Liver (tissue), 9 donors: ENCODE measurements around the gene USP43. TPM values are rescaled to one million over a fixed set of nuclear protein-coding genes. Genes with fewer than 3 reads are reported as not detected.

Experiments
- DNase-seq: peaks from one replicate; pipeline ENCODE4 v3.0.0-alpha.2; 2017; ENCODE audit warnings: low spot score
- H3K27ac ChIP-seq, 2 donors: one replicate each; pipeline ENCODE4 v1.7.0; 2013; ENCODE audit warnings: inconsistent platforms in 2 of 2, low read length in 2 of 2, control low read depth in 1 of 2, low read depth in 1 of 2, mild to moderate bottlenecking in 1 of 2
- H3K27me3 ChIP-seq, 4 donors: one replicate each; pipeline versions ENCODE4 v1.6.1 to v1.7.0; 2013; ENCODE audit warnings: low read length in 3 of 4, inconsistent platforms in 1 of 4, mild to moderate bottlenecking in 1 of 4, moderate library complexity in 1 of 4; ENCODE audit not compliant: control insufficient read depth in 4 of 4, insufficient read depth in 4 of 4
- H3K36me3 ChIP-seq, 4 donors: one replicate each; pipeline versions ENCODE4 v1.6.1 to v1.7.0; 2013; ENCODE audit warnings: low read length in 3 of 4, mild to moderate bottlenecking in 3 of 4, low read depth in 1 of 4, moderate library complexity in 1 of 4; ENCODE audit not compliant: control insufficient read depth in 4 of 4, insufficient read depth in 3 of 4
- H3K4me1 ChIP-seq, 4 donors: one replicate each; pipeline versions ENCODE4 v1.6.1 to v1.7.0; 2013; ENCODE audit warnings: low read length in 3 of 4, mild to moderate bottlenecking in 3 of 4, moderate library complexity in 1 of 4; ENCODE audit not compliant: control insufficient read depth in 4 of 4, insufficient read depth in 4 of 4
- H3K4me3 ChIP-seq, 3 donors: one replicate each; pipeline versions ENCODE4 v1.6.1 to v1.7.0; 2013; ENCODE audit warnings: low read length in 3 of 3, control low read depth in 1 of 3, low read depth in 1 of 3, mild to moderate bottlenecking in 1 of 3
- H3K9ac ChIP-seq, 2 donors: one replicate each; pipeline ENCODE4 v1.7.0; 2013; ENCODE audit warnings: low read length in 2 of 2, mild to moderate bottlenecking in 2 of 2, moderate library complexity in 2 of 2, control low read depth in 1 of 2, low read depth in 1 of 2
- H3K9me3 ChIP-seq, 4 donors: one replicate each; pipeline versions ENCODE4 v1.6.1 to v1.7.0; 2013; ENCODE audit warnings: low read length in 3 of 4; ENCODE audit not compliant: control insufficient read depth in 4 of 4
- ATF3 ChIP-seq: IDR thresholded peaks from 2 replicates; pipeline ENCODE4 v1.6.1; 2016; ENCODE audit warnings: antibody characterized with exemption
- GABPA ChIP-seq, 2 donors: IDR thresholded peaks in 1 of 2; conservative IDR thresholded peaks in 1 of 2; 2 replicates each; pipeline ENCODE4 v1.6.1; 2016; ENCODE audit warnings: antibody characterized with exemption in 2 of 2, mild to moderate bottlenecking in 1 of 2, moderate library complexity in 1 of 2
- HNF4A ChIP-seq, 2 donors: conservative IDR thresholded peaks; 2 replicates each; pipeline ENCODE4 v1.6.1; 2016; ENCODE audit warnings: antibody characterized with exemption in 2 of 2, mild to moderate bottlenecking in 2 of 2
- HNF4G ChIP-seq: IDR thresholded peaks from 2 replicates; pipeline ENCODE4 v1.6.1; 2016; ENCODE audit warnings: antibody characterized with exemption
- JUND ChIP-seq, 2 donors: IDR thresholded peaks; 2 replicates each; pipeline ENCODE4 v1.6.1; 2016; ENCODE audit warnings: antibody characterized with exemption in 2 of 2
- MAX ChIP-seq: IDR thresholded peaks from 2 replicates; pipeline ENCODE4 v1.6.1; 2016; ENCODE audit warnings: antibody characterized with exemption
- NR2F2 ChIP-seq: IDR thresholded peaks from 2 replicates; pipeline ENCODE4 v1.6.1; 2016; ENCODE audit warnings: antibody characterized with exemption
- REST ChIP-seq: IDR thresholded peaks from 2 replicates; pipeline ENCODE4 v1.6.1; 2016; ENCODE audit warnings: antibody characterized with exemption, mild to moderate bottlenecking
- RXRA ChIP-seq, 2 donors: IDR thresholded peaks; 2 replicates each; pipeline ENCODE4 v1.6.1; 2017 to 2018; ENCODE audit warnings: antibody characterized with exemption in 2 of 2, mild to moderate bottlenecking in 1 of 2
- TAF1 ChIP-seq: conservative IDR thresholded peaks from 2 replicates; pipeline ENCODE4 v1.6.1; 2016; ENCODE audit warnings: antibody characterized with exemption, mild to moderate bottlenecking
- ZBTB33 ChIP-seq: IDR thresholded peaks from 2 replicates; pipeline ENCODE4 v1.6.1; 2016; ENCODE audit warnings: antibody characterized with exemption
- WGBS: extraction: QIAGEN DNeasy Blood & Tissue Kit; methylation state at CpG from one replicate; pipeline ENCODE4 v1.1.7; 2013; 5-methylcytosine and 5-hydroxymethylcytosine counted together
- polyA plus RNA-seq, 2 donors: library from polyadenylated mRNA; stranded (reverse) in 1 of 2; unstranded in 1 of 2; fragments of 200-250 nt in 1 of 2; fragments of >200 nt in 1 of 2; fragmentation: Nextera tagmentation in 1 of 2; extraction: Ambion mirVana in 1 of 2; gene quantifications; one replicate each; pipeline versions ENCODE4 v1.2.1 to v1.2.3, GENCODE V29; 2013 to 2015
- total RNA-seq, 2 donors: library from RNA; depleted of rRNA; stranded (reverse); fragments of >200 nt; gene quantifications; one replicate each; pipeline ENCODE4 v1.2.3, GENCODE V29; 2014
- donor health status: healthy.
- donor health status: healthy.
- donor health status: healthy.
- donor health status: healthy.
- donor health status: healthy.

Gene USP43
- total and polyA plus RNA-seq, 4 donors: 0.42 to 7.4 (median 0.94) TPM

- TF ChIP-seq ATF3: no peak
- no peak for TF ChIP-seq REST
- TF ChIP-seq HNF4A (conservative IDR thresholded peaks at IDR 0.05): no peak
- no peak for TF ChIP-seq JUND (IDR thresholded peaks at IDR 0.05)
- no peak for TF ChIP-seq TAF1
- TF ChIP-seq MAX: no peak
- no peak for TF ChIP-seq RXRA (IDR thresholded peaks at IDR 0.05)
- TF ChIP-seq ZBTB33: no peak
- no peak for TF ChIP-seq HNF4G
- TF ChIP-seq GABPA (IDR thresholded peaks at IDR 0.05 in 1 of 2, conservative IDR thresholded peaks at IDR 0.05 in 1 of 2): no peak
- no peak for TF ChIP-seq NR2F2
- Histone ChIP-seq H3K27me3 (no peaks in the 10 kb centered on the region), H3K36me3 (no peaks in the 10 kb centered on the region), H3K9ac (no peak overlapping the region), H3K4me1 (no peaks in the 10 kb centered on the region), H3K4me3 (no peak overlapping the region), H3K27ac (no peak overlapping the region), H3K9me3 (no peaks in the 10 kb centered on the region)
- no peak for DNase-seq
- 71% methylated on average over 2 of the region's 2 CpGs for WGBS
These were observed 33.8 kb upstream of the USP43 start for GRCh38 chr17:9611557-9611956.

- DNase-seq: no peak
- Histone ChIP-seq H3K4me1 (no peaks in the 10 kb centered on the region), H3K27ac (no peak overlapping the region), H3K27me3 (no peaks in the 10 kb centered on the region), H3K4me3 (no peak overlapping the region), H3K9ac (no peak overlapping the region), H3K9me3 (no peaks in the 10 kb centered on the region), H3K36me3 (no peaks in the 10 kb centered on the region)
- WGBS: 64% methylated on average over 9 of the region's 9 CpGs
- TF ChIP-seq ZBTB33 (no peak), RXRA (IDR thresholded peaks at IDR 0.05) (no peak), TAF1 (no peak), GABPA (IDR thresholded peaks at IDR 0.05 in 1 of 2, conservative IDR thresholded peaks at IDR 0.05 in 1 of 2) (no peak), ATF3 (no peak)
These were observed 33.3 kb upstream of the USP43 start for GRCh38 chr17:9612006-9612405.
